ENCODE results near the gene MYL7. TPM values are rescaled to one million over a fixed set of nuclear protein-coding genes. Genes with fewer than 3 reads are reported as not detected.

MYL7 gene
- polyA plus RNA-seq, 3 donors: not detected

DNA sequence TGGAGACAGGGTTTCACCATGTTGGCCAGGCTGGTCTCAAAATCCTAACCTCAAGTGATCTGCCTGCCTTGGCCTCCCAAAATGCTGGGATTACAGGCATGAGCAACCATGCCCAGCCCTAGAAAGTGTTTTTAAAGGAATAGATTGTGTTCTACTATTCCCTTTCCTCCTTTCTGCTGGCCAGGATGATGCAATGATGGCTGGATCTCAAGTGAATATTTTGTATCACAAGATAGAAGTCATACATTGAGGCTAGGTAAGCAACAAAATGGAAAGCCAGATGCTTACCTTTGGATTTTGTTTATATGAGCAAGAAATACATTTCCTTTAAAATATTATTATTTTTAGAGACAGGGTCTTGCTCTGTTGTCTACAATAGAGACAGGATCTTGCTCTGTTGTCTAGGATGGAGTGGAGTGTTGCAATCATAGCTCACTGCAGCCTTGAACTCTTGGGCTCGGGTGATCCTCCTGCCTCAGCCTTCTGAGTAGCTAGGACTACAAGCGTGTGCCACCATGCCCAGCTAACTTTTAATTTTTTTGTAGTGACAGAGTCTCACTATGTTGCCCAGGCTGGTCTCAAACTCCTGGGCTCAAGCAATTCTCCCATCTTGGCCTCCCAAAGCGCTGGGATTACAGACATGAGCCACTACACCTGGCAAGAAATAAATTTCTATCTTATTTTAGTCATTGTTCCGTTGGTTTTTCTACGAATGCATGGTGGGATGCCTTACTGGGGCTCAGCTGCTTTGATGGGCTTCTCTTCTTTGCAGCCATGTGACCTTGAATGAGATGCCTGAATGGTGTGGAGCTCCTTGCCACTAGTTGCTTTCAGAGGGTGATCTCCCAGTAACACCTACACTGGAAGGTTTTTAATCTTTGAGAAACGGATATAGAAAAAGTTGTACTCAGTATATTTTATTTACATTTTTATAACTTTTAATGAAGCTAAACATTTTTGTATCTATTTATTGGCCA lies 42.8 kb downstream of the MYL7 start:
- WGBS (ENCODE audit: insufficient coverage): 89% methylated on average over 4 of the region's 6 CpGs
- intact Hi-C loops (cut with micrococcal nuclease): no loop called here
- no peak for DNase-seq
- H3K36me3 ChIP-seq (replicated peaks in 1 of 2; ENCODE audit: control insufficient read depth in 1 of 2, insufficient read depth in 2 of 2, low read length in 2 of 2): no peaks in the 10 kb centered on the region
- peaks cover 3 to 12% of the 10 kb centered on the region in 2 donors for H3K27me3 ChIP-seq (ENCODE audit: control insufficient read depth in 2 of 2, insufficient read depth in 2 of 2, low read length in 2 of 2)
- Mint-ChIP-seq H3K4me1 (peaks cover 11% of the 10 kb centered on the region), H3K4me3 (no peak overlapping the region), H3K27me3 (ENCODE audit: low read depth in 3 of 3) (peaks cover 15 to 18% (median 16%) of the 10 kb centered on the region in 3 donors), H3K9me3 (peaks cover 0 to 2% (median 0%) of the 10 kb centered on the region in 7 donors), H3K36me3 (no peaks in the 10 kb centered on the region), H3K27ac (no peak overlapping the region)
- peak overlapping the region; percentile 8 for H3K9ac ChIP-seq (ENCODE audit: insufficient read depth, low read length, poor library complexity, severe bottlenecking)
- H3K4me3 ChIP-seq (replicated peaks in 1 of 3; ENCODE audit: low read depth in 2 of 3, low read length in 3 of 3): no peak overlapping the region
- no peaks in the 10 kb centered on the region for H3K4me1 ChIP-seq (ENCODE audit: control insufficient read depth in 1 of 2, insufficient read depth in 2 of 2, low read length in 2 of 2)
- H2AFZ ChIP-seq (ENCODE audit: insufficient read depth, low read depth, low read length, poor library complexity, severe bottlenecking): no peak overlapping the region
- H4K20me1 ChIP-seq (ENCODE audit: insufficient read depth, low read length): no peaks in the 10 kb centered on the region
- H3K27ac ChIP-seq (ENCODE audit: low read depth in 1 of 2, low read length in 2 of 2): no peak overlapping the region
- no peaks in the 10 kb centered on the region for H3K79me2 ChIP-seq (ENCODE audit: insufficient read depth, low read length)
- TF ChIP-seq, protein P1, sequence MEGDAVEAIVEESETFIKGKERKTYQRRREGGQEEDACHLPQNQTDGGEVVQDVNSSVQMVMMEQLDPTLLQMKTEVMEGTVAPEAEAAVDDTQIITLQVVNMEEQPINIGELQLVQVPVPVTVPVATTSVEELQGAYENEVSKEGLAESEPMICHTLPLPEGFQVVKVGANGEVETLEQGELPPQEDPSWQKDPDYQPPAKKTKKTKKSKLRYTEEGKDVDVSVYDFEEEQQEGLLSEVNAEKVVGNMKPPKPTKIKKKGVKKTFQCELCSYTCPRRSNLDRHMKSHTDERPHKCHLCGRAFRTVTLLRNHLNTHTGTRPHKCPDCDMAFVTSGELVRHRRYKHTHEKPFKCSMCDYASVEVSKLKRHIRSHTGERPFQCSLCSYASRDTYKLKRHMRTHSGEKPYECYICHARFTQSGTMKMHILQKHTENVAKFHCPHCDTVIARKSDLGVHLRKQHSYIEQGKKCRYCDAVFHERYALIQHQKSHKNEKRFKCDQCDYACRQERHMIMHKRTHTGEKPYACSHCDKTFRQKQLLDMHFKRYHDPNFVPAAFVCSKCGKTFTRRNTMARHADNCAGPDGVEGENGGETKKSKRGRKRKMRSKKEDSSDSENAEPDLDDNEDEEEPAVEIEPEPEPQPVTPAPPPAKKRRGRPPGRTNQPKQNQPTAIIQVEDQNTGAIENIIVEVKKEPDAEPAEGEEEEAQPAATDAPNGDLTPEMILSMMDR (IDR thresholded peaks at IDR 0.05): no peak
- H3K4me2 ChIP-seq (replicated peaks; ENCODE audit: extremely low read depth, low read length, poor library complexity, severe bottlenecking): no peak overlapping the region
- no peaks in the 10 kb centered on the region for H3K9me3 ChIP-seq (replicated peaks in 1 of 2; ENCODE audit: control insufficient read depth in 1 of 2, insufficient read depth in 1 of 2, low read length in 2 of 2)

- TF ChIP-seq, protein P1 (IDR thresholded peaks at IDR 0.05): no peak
- H2AFZ ChIP-seq (ENCODE audit: insufficient read depth, low read depth, low read length, poor library complexity, severe bottlenecking): no peak overlapping the region
- no peaks in the 10 kb centered on the region for H3K79me2 ChIP-seq (ENCODE audit: insufficient read depth, low read length)
- intact Hi-C loops (cut with micrococcal nuclease): no loop called here
- H3K4me2 ChIP-seq (replicated peaks; ENCODE audit: extremely low read depth, low read length, poor library complexity, severe bottlenecking): no peak overlapping the region
- no peaks in the 10 kb centered on the region for H3K36me3 ChIP-seq (replicated peaks in 1 of 2; ENCODE audit: control insufficient read depth in 1 of 2, insufficient read depth in 2 of 2, low read length in 2 of 2)
- DNase-seq: no peak
- peaks cover 0 to 6% (median 0%) of the 10 kb centered on the region in 7 donors for H3K9me3 Mint-ChIP-seq
- H3K4me1 Mint-ChIP-seq: peaks cover 11% of the 10 kb centered on the region
- H3K36me3 Mint-ChIP-seq: no peaks in the 10 kb centered on the region
- H3K27ac ChIP-seq (ENCODE audit: low read depth in 1 of 2, low read length in 2 of 2): no peak overlapping the region
- H3K9ac ChIP-seq (ENCODE audit: insufficient read depth, low read length, poor library complexity, severe bottlenecking): no peak overlapping the region
- H4K20me1 ChIP-seq (ENCODE audit: insufficient read depth, low read length): no peaks in the 10 kb centered on the region
- no peak overlapping the region for H3K4me3 Mint-ChIP-seq
- peaks cover 0 to under 1% of the 10 kb centered on the region in 2 donors for H3K27me3 ChIP-seq (ENCODE audit: control insufficient read depth in 2 of 2, insufficient read depth in 2 of 2, low read length in 2 of 2)
- no peaks in the 10 kb centered on the region for H3K9me3 ChIP-seq (replicated peaks in 1 of 2; ENCODE audit: control insufficient read depth in 1 of 2, insufficient read depth in 1 of 2, low read length in 2 of 2)
- H3K27ac Mint-ChIP-seq: peak overlapping the region in 1 of 7 donors; percentile 48
- H3K4me3 ChIP-seq (replicated peaks in 1 of 3; ENCODE audit: low read depth in 2 of 3, low read length in 3 of 3): no peak overlapping the region
- 87% methylated on average over 5 of the region's 9 CpGs for WGBS (ENCODE audit: insufficient coverage)
- no peaks in the 10 kb centered on the region for H3K4me1 ChIP-seq (ENCODE audit: control insufficient read depth in 1 of 2, insufficient read depth in 2 of 2, low read length in 2 of 2)
- H3K27me3 Mint-ChIP-seq (ENCODE audit: low read depth in 3 of 3): peaks cover 4 to 7% (median 6%) of the 10 kb centered on the region in 3 donors
These were observed 43.8 kb downstream of the MYL7 start for GRCh38 chr7:44097064-44097932.
